H1 (cell line): ENCODE results near the gene CCDC60. TPM values are rescaled to one million over a fixed set of nuclear protein-coding genes. Genes with fewer than 3 reads are reported as not detected.

Experiments used
- CTCF ChIA-PET: fragments of 300-600 bp; sonication (Branson Sonifier 250); formaldehyde crosslinking; loops from one replicate; lab custom pipeline; 2021; ENCODE audit not compliant: partially characterized antibody; lab: Charles Lee
- POLR2A ChIA-PET: fragments of 300-600 bp; sonication (Branson Sonifier 250); formaldehyde crosslinking; loops from one replicate; lab custom pipeline; 2021; ENCODE audit warnings: inconsistent platforms; ENCODE audit not compliant: partially characterized antibody; lab: Charles Lee
- DNase-seq, 2 experiments: peaks; one replicate each; pipeline versions ENCODE4 v3.0.0 to v3.0.0-alpha.2; 2010 to 2022; ENCODE audit warnings: low spot score in 2 of 2, low read depth in 1 of 2, mixed read lengths in 1 of 2
- FAIRE-seq: peaks from 2 replicates; lab custom pipeline; 2011; peaks lifted over from hg19 to GRCh38; lab: Jason Lieb, UNC
- H2AFZ ChIP-seq: 2 replicates; pipeline ENCODE4 v1.8.1; 2012; ENCODE audit warnings: low read length, inconsistent platforms
- H2AK5ac ChIP-seq: 2 replicates; pipeline ENCODE4 v1.6.1; 2013; ENCODE audit warnings: low read depth, low read length
- H2BK120ac ChIP-seq: replicated peaks from 2 replicates; pipeline ENCODE3; 2013; ENCODE audit warnings: low read depth, low read length, inconsistent platforms
- H2BK12ac ChIP-seq: 2 replicates; pipeline ENCODE4 v1.6.1; 2013; ENCODE audit warnings: low read depth, low read length
- H2BK15ac ChIP-seq: 2 replicates; pipeline ENCODE4 v1.6.1; 2013; ENCODE audit warnings: low read length
- H2BK20ac ChIP-seq: 2 replicates; pipeline ENCODE4 v1.6.1; 2013; ENCODE audit warnings: low read length
- H2BK5ac ChIP-seq: 2 replicates; pipeline ENCODE4 v1.6.1; 2013; ENCODE audit warnings: low read depth, low read length
- H3K14ac ChIP-seq: 2 replicates; pipeline ENCODE4 v1.6.1; 2013; ENCODE audit warnings: inconsistent platforms; ENCODE audit not compliant: insufficient read length
- H3K18ac ChIP-seq: 2 replicates; pipeline ENCODE4 v1.6.1; 2013; ENCODE audit warnings: low read length; ENCODE audit errors: extremely low read depth
- H3K23ac ChIP-seq: 2 replicates; pipeline ENCODE4 v1.6.1; 2013; ENCODE audit warnings: inconsistent platforms; ENCODE audit not compliant: insufficient read length
- H3K23me2 ChIP-seq: 2 replicates; pipeline ENCODE4 v1.6.1; 2013; ENCODE audit warnings: low read depth, low read length
- H3K27ac ChIP-seq: 2 replicates; pipeline ENCODE4 v1.6.1; 2011; ENCODE audit warnings: low read depth, low read length, inconsistent platforms
- H3K27me3 ChIP-seq, 4 experiments: replicated peaks in 1 of 4; 1 replicate in 1 of 4; 2 replicates in 3 of 4; pipeline versions ENCODE4 v1.6.1 to v1.8.1; 2011 to 2013; ENCODE audit warnings: low read length in 3 of 4, mild to moderate bottlenecking in 3 of 4, inconsistent platforms in 2 of 4, mixed read lengths in 2 of 4, moderate library complexity in 1 of 4; ENCODE audit not compliant: control insufficient read depth in 3 of 4, insufficient read depth in 3 of 4; ENCODE audit errors: extremely low read depth in 1 of 4
- H3K36me3 ChIP-seq, 4 experiments: 2 replicates each; pipeline versions ENCODE4 v1.6.1 to v1.8.1; 2011 to 2013; ENCODE audit warnings: mild to moderate bottlenecking in 4 of 4, low read length in 3 of 4, moderate library complexity in 2 of 4, control low read depth in 1 of 4, inconsistent platforms in 1 of 4; ENCODE audit not compliant: insufficient read depth in 4 of 4, control insufficient read depth in 2 of 4
- H3K4ac ChIP-seq: replicated peaks from 2 replicates; pipeline ENCODE3; 2013; ENCODE audit warnings: low read length, low read depth, mixed read lengths, inconsistent platforms; ENCODE audit not compliant: insufficient read length
- H3K4me1 ChIP-seq, 4 experiments: replicated peaks in 1 of 4; 1 replicate in 1 of 4; 2 replicates in 3 of 4; pipeline versions ENCODE4 v1.6.1 to v1.8.1; 2011 to 2013; ENCODE audit warnings: low read length in 3 of 4, inconsistent platforms in 2 of 4, mixed read lengths in 1 of 4; ENCODE audit not compliant: insufficient read depth in 4 of 4, control insufficient read depth in 3 of 4
- H3K4me2 ChIP-seq, 2 experiments: 2 replicates each; pipeline versions ENCODE4 v1.6.1 to v1.8.1; 2011 to 2013; ENCODE audit warnings: low read depth in 2 of 2, low read length in 2 of 2, control low read depth in 1 of 2, inconsistent platforms in 1 of 2, mild to moderate bottlenecking in 1 of 2; ENCODE audit not compliant: insufficient read depth in 1 of 2
- H3K4me3 ChIP-seq, 4 experiments: fragments of 200-600, 300-600 bp in 1 of 4; sonication (generic), shearing (Covaris generic), sonication (Bioruptor Twin) in 1 of 4; 2 replicates each; pipeline versions ENCODE4 v1.5.1 to v1.8.1; 2011 to 2016; ENCODE audit warnings: low read length in 4 of 4, low read depth in 3 of 4, control low read depth in 2 of 4, inconsistent platforms in 2 of 4, mild to moderate bottlenecking in 2 of 4, mixed read lengths in 1 of 4, moderate library complexity in 1 of 4; ENCODE audit not compliant: insufficient read depth in 2 of 4; ENCODE audit errors: extremely low read depth in 1 of 4
- H3K56ac ChIP-seq: replicated peaks from 2 replicates; pipeline ENCODE3; 2013; ENCODE audit warnings: low read depth, mild to moderate bottlenecking, mixed read lengths, low read length, inconsistent platforms; ENCODE audit not compliant: insufficient read length
- H3K79me1 ChIP-seq: 2 replicates; pipeline ENCODE4 v1.6.1; 2013; ENCODE audit warnings: low read depth, low read length, control low read depth
- H3K79me2 ChIP-seq, 2 experiments: 2 replicates each; pipeline versions ENCODE4 v1.6.1 to v1.8.1; 2012 to 2013; ENCODE audit warnings: low read length in 2 of 2, mild to moderate bottlenecking in 2 of 2, inconsistent platforms in 1 of 2; ENCODE audit not compliant: insufficient read depth in 2 of 2, control insufficient read depth in 1 of 2
- H3K9ac ChIP-seq, 4 experiments: replicated peaks in 1 of 4; 1 replicate in 1 of 4; 2 replicates in 3 of 4; pipeline versions ENCODE4 v1.6.1 to v1.8.1; 2011 to 2013; ENCODE audit warnings: low read depth in 3 of 4, low read length in 3 of 4, control low read depth in 2 of 4, mild to moderate bottlenecking in 2 of 4, moderate library complexity in 2 of 4, inconsistent platforms in 1 of 4; ENCODE audit errors: extremely low read depth in 1 of 4
- H3K9me3 ChIP-seq, 2 experiments: 2 replicates each; pipeline versions ENCODE4 v1.6.1 to v1.8.1; 2012 to 2013; ENCODE audit warnings: mild to moderate bottlenecking in 2 of 2, moderate library complexity in 2 of 2, control low read depth in 1 of 2, inconsistent platforms in 1 of 2, low read depth in 1 of 2, low read length in 1 of 2, mixed read lengths in 1 of 2; ENCODE audit not compliant: insufficient read depth in 2 of 2
- H4K20me1 ChIP-seq, 2 experiments: replicated peaks in 1 of 2; 2 replicates each; pipeline versions ENCODE3 to v1.8.1; 2011 to 2013; ENCODE audit warnings: inconsistent platforms in 2 of 2, low read length in 2 of 2, mild to moderate bottlenecking in 1 of 2; ENCODE audit not compliant: insufficient read depth in 2 of 2, control insufficient read depth in 1 of 2
- H4K5ac ChIP-seq: 2 replicates; pipeline ENCODE4 v1.6.1; 2013; ENCODE audit warnings: low read length, low read depth, mixed read lengths, inconsistent platforms; ENCODE audit not compliant: insufficient read length
- H4K8ac ChIP-seq: 2 replicates; pipeline ENCODE4 v1.8.0; 2013; ENCODE audit warnings: mild to moderate bottlenecking, moderate library complexity, low read length, inconsistent platforms; ENCODE audit not compliant: insufficient read depth; ENCODE audit errors: extremely low read depth
- H4K91ac ChIP-seq: replicated peaks from 2 replicates; pipeline ENCODE3; 2013; ENCODE audit warnings: low read length, mixed read lengths, inconsistent platforms; ENCODE audit not compliant: insufficient read length
- CREB1 ChIP-seq: IDR thresholded peaks from 2 replicates; pipeline ENCODE4 v1.6.1; 2012; ENCODE audit warnings: inconsistent platforms
- CTCF ChIP-seq, 3 experiments: IDR thresholded peaks; 1 replicate in 2 of 3; 2 replicates in 1 of 3; pipeline versions ENCODE4 v1.5.1 to v1.6.1; 2011; ENCODE audit warnings: low read length in 3 of 3, mild to moderate bottlenecking in 3 of 3, inconsistent platforms in 2 of 3, low read depth in 1 of 3, moderate library complexity in 1 of 3; ENCODE audit not compliant: insufficient read depth in 1 of 3; ENCODE audit errors: control extremely low read depth in 1 of 3
- EGR1 ChIP-seq: IDR thresholded peaks from 2 replicates; pipeline ENCODE4 v1.6.1; 2011; ENCODE audit warnings: low read depth, low read length, borderline replicate concordance
- FOSL1 ChIP-seq: IDR thresholded peaks from 2 replicates; pipeline ENCODE4 v1.6.1; 2011; ENCODE audit warnings: mild to moderate bottlenecking, low read depth, low read length, moderate library complexity; ENCODE audit not compliant: insufficient read depth
- JUN ChIP-seq: IDR thresholded peaks from 2 replicates; pipeline ENCODE4 v1.6.1; 2011; ENCODE audit warnings: low read depth, mild to moderate bottlenecking, improper control_type of control experiment, low read length
- JUND ChIP-seq: IDR thresholded peaks from 2 replicates; pipeline ENCODE4 v1.6.1; 2011; ENCODE audit warnings: mild to moderate bottlenecking, improper control_type of control experiment, low read length
- MAX ChIP-seq: IDR thresholded peaks from 2 replicates; pipeline ENCODE4 v1.6.1; 2012; ENCODE audit warnings: inconsistent platforms
- PHF8 ChIP-seq: fragments of 200-600 bp; sonication (generic); conservative IDR thresholded peaks from 2 replicates; pipeline ENCODE4 v1.7.1; 2012; ENCODE audit warnings: low read depth, mild to moderate bottlenecking, inconsistent platforms, low read length, moderate library complexity
- POLR2A ChIP-seq, 2 experiments: IDR thresholded peaks; 1 replicate in 1 of 2; 2 replicates in 1 of 2; pipeline ENCODE4 v1.6.1; 2011; ENCODE audit warnings: low read depth in 2 of 2, low read length in 2 of 2, mild to moderate bottlenecking in 2 of 2; ENCODE audit errors: control extremely low read depth in 1 of 2
- SP2 ChIP-seq: IDR thresholded peaks from 2 replicates; pipeline ENCODE4 v1.6.1; 2012; ENCODE audit warnings: mild to moderate bottlenecking, low read length, inconsistent platforms
- SP4 ChIP-seq: IDR thresholded peaks from 2 replicates; pipeline ENCODE4 v1.6.1; 2012; ENCODE audit warnings: low read length, inconsistent platforms
- TAF7 ChIP-seq: optimal IDR thresholded peaks from 2 replicates; pipeline ENCODE3; 2011; ENCODE audit warnings: low read depth, mild to moderate bottlenecking, inconsistent platforms, low read length, moderate library complexity, borderline replicate concordance
- WGBS, 2 experiments: shearing (Covaris generic) in 1 of 2; methylation state at CpG; one replicate each; pipeline versions ENCODE4 v1.1.6 to v1.1.7; 2013 to 2015; ENCODE audit warnings: low lambda C conversion rate in 2 of 2, mixed read lengths in 2 of 2, inconsistent platforms in 1 of 2, low coverage in 1 of 2, missing lambda C conversion rate in 1 of 2; ENCODE audit not compliant: insufficient replicate concordance in 2 of 2, insufficient coverage in 1 of 2, insufficient read length in 1 of 2; ENCODE audit errors: extremely low coverage in 1 of 2, missing lambda C conversion rate in 1 of 2; 5-methylcytosine and 5-hydroxymethylcytosine counted together
- polyA plus RNA-seq, 7 experiments: library from polyadenylated mRNA; depleted of rRNA in 3 of 7; stranded (reverse) in 5 of 7; unstranded in 2 of 7; fragments of >200 nt in 5 of 7; fragments of 200-250 nt in 2 of 7; gene quantifications; 1 replicate in 5 of 7; 2 replicates in 1 of 7; 4 replicates in 1 of 7; pipeline versions ENCODE4 v1.2.1 to v1.2.3, GENCODE V29; 2011 to 2013; ENCODE audit warnings: missing spikeins in 2 of 7, mixed read lengths in 2 of 7
- total RNA-seq: library from RNA; stranded (reverse); fragmentation: NEBNext Ultra II Directional; extraction: Animal tissue kit (Norgen Biotek cat#: 25700); gene quantifications from 2 replicates; pipeline ENCODE4 v1.2.1, GENCODE V29; 2021

CCDC60 gene
- total and polyA plus RNA-seq, 2 of the 8 experiments (the other 6 are each of a cell fraction or from before 2014, with no cell fraction given) = 0.05 TPM; not detected in 1

- Histone ChIP-seq H3K4ac (no peak overlapping the region), H3K9ac (no peak overlapping the region), H3K4me3 (no peak overlapping the region), H3K9me3 (peaks cover 9 to 24% of the 10 kb centered on the region in 2 experiments; a peak in 3 of 4 replicates), H3K23ac (no peak overlapping the region), H3K18ac (no peak overlapping the region), H3K14ac (no peak overlapping the region), H3K27ac (no peak overlapping the region), H4K20me1 (no peaks in the 10 kb centered on the region), H4K91ac (no peak overlapping the region), H3K23me2 (no peaks in the 10 kb centered on the region), H2BK15ac (no peak overlapping the region), H2BK5ac (no peak overlapping the region), H3K36me3 (peaks cover 0 to 3% (median 0%) of the 10 kb centered on the region in 4 experiments; a peak in 1 of 8 replicates), H3K4me2 (no peak overlapping the region), H2AFZ (no peak overlapping the region), H3K4me1 (no peaks in the 10 kb centered on the region), H4K8ac (no peak overlapping the region), H3K79me2 (no peaks in the 10 kb centered on the region), H2BK12ac (no peak overlapping the region), H3K27me3 (no peaks in the 10 kb centered on the region), H4K5ac (no peak overlapping the region), H3K79me1 (no peaks in the 10 kb centered on the region), H3K56ac (no peak overlapping the region), H2AK5ac (no peak overlapping the region), H2BK20ac (no peak overlapping the region), H2BK120ac (no peak overlapping the region)
- FAIRE-seq (no peak), DNase-seq (no peak)
- POLR2A ChIA-PET = interaction anchor here (1.5 kb wide), 1 partner anchor 12 kb away, joined by 5 read pairs; no protein-coding TSS in a partner anchor
- CTCF ChIA-PET = interaction anchor here (1.1 to 1.8 kb wide), 4 partner anchors 8 to 69 kb away, joined by 4 to 8 read pairs (median 6); no protein-coding TSS in a partner anchor
- 100% methylated on average over 4 of the region's 10 CpGs; no CpG with 5 or more reads in 1 of the 2 experiments for WGBS, 2 experiments
- TF ChIP-seq MAX (no peak), CTCF (IDR thresholded peaks at IDR 0.05; ENCODE audit: control extremely low read depth in 1 of 3, insufficient read depth in 1 of 3, low read depth in 1 of 3, low read length in 3 of 3) (no peak), POLR2A (IDR thresholded peaks at IDR 0.05; ENCODE audit: control extremely low read depth in 1 of 2, low read depth in 2 of 2, low read length in 2 of 2) (no peak), JUND (no peak), SP4 (no peak), TAF7 (no peak), FOSL1 (no peak), JUN (no peak), EGR1 (no peak), SP2 (no peak), CREB1 (no peak), PHF8 (no peak)
Observed at GRCh38 chr12:119397540-119397939, 63.0 kb downstream of the CCDC60 start.
